Dermis blood vessel endothelial cell (primary cell): ENCODE data around the gene RAB40A. TPM values are rescaled to one million over a fixed set of nuclear protein-coding genes. Genes with fewer than 3 reads are reported as not detected.
A peak's percentile ranks its signal among the peaks of the same experiment; 100 is the strongest.
"Not testable (repeated sequence)": the region's sequence is repeated elsewhere in the genome, so short reads cannot be mapped to it uniquely, and the experiment has no call there.

Experiments used
- DNase-seq: peaks from one replicate; pipeline ENCODE4 v3.0.0; 2010
- total RNA-seq: library from RNA; depleted of rRNA; stranded (reverse); fragments of >200 nt; gene quantifications from 2 replicates; pipeline ENCODE4 v1.2.3, GENCODE V29; 2014

Gene RAB40A
- total RNA-seq, 1 donor from 2014 or later = not detected

DNA sequence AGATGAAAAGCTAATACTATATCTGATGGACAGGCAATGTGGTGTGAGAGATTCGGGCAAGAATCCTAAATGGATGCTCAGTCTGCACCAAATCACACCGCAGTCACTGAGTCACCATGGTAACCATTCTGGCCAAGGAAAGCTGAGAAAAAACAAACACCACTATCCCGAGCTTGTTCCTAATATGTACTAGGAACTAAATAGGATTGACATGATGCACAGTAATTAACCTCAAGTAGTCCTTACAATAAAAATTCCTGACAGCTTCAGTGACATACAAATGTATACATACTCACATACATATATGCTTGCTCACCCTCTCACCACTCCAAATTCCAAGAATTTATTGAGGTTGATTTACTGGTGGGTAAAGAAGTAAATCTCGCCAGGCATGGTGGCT is 1.1 kb upstream of the RAB40A start:
- DNase-seq = no peak

DNA sequence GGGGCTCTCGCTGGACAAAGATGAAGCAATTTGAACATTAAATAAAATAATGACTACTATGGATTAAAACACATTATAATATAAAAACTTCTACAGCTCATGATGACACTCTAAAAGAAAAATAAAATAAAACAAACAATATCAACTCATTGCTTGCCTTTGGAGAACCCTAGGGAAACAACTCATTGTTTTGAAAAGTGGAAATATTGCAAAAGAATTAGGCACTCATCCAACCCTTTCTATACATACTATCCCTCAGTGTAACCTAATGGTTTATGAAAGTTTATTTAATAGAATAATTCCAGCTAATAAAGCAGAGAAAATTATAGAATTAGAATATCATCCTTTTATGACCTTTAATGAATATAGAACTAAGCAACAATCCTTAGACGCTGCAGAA is 718 bp downstream of the RAB40A start:
- no peak for DNase-seq

GRCh38 chrX:103517246-103517645 is 2.0 kb downstream of the RAB40A start:
- DNase-seq = no peak

DNA sequence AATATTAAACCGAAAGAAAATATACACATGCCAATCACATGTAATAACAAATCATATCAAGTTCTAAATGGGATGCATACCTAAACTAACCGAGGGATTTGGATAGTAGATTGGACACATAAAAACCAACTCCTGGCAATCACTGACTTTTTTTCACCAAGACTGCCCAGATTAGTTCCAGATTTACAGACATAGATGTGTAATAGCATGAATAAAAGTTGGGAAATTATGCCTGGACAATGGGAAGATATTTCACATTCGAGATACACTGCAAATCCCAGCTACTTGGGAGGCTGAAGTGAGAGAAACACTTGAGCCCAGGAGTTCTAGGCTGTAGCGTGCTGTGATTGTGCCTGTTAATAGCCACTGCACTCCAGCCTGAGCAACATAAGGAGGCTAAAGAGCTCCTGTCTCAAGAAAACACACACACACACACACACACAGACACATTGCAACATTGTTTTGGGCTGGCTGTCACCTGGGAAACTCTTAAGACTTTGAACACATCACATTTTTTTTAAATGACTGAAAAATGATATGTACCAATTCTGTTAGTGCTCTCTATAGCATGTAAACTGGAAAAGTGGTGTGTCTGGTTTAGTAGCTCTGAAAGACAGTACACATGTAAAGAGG is 5.7 kb downstream of the RAB40A start:
- DNase-seq = no peak

DNA sequence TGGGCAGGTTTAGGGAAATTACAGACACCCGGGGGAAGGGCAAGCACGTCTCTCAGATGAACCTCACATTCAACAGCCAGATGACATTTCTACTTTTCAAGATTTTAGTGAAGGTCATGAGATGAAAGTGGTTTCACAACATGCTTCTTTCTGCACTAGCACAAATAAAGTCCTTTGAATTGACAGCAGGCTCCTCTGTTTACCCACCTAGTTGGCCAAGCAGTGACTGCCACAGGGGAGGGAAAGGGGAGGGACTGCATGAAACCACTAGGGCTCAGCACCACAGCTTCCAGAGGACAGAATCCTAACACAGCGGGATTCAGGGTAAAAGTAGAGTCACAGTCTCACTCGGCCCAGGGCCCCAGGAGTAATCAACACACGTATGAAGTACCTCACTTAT is 6.2 kb downstream of the RAB40A start:
- DNase-seq = no peak

GRCh38 chrX:103510031-103510430 is 9.3 kb downstream of the RAB40A start:
- no peak for DNase-seq

DNA sequence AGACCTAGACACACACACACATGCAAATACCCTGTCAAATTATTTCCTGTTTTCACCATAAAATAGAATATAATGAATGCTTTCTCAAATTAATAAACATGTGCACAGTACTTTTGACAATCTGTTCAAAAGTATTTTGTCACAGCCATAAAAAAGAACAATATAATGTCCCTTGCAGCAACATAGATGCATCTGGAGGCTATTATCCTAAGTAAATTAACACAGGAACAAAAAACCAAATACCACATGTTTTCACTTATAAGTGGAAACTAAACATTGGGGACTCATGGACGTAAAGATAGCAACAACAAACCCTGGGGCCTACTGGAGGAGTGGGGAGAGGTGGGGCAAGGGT is 15.5 kb downstream of the RAB40A start:
- no peak for DNase-seq

DNA sequence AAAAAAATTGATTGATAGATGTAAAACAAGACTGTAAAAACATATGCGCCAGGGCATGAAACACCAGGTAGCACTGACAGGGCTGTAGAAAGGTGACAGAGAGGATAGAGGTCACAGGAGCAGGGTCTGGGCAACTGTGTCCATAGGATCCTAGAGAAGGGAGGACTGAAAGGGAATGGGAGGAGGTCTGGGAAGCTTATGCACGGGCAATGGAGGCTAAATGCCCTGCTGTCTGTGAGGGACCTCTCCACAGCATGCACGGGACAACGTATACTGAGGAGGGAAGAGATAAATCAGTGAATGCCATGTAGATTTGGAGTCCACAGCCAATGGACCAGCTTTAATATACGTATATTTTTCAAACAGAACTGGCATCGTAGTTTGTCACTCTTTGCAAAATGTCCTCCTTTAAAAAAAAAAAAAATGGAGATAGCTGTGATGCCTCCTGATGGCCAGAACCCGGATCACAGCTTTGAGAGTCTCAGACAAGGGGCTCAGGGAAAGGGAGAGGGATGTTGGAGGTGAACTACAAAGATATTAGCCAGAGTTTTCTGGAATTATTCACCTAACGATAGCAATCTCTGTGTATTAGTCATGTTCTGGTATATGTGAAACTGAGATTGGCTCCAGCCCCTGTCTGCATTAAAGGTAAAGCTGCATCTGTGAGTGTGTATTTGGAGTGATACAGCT is 16.0 kb downstream of the RAB40A start:
- no peak for DNase-seq

DNA sequence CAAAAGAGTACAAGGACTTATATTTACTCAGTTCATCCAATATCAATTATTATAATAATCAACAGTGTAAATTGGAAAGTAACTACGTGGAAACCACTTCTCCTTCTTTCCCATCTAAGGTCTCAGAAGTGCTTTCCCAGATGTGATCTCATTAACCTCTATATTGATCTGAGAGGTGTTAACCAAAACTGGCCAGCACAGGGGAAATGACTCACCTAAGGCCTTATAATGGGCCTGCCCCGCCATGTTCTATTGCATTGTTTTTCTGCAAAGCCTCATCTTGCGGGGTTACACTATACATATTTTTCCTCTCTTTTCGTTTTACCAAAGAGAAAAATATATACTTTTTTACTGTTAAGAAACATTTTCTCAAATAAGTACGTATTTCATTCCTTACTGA is 20.5 kb downstream of the RAB40A start:
- DNase-seq = peak; percentile 7

DNA sequence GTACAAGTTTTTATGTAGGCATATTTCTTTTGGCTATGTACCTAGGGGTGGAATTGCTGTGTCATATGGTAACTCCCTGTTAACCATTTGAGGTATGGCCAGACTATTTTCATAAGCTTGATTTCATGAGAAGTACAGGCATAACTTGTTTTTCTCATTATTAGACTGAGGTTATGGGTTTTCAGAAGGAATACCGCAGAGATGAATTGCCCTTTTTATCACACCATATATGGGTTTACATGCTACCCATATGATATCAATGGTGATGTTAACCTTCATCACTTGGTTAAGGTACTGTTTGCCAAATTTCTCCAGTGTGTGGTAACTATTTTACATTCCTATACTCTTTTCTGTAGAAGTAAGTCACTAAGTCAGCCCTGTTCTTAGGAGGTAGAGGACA is 23.5 kb downstream of the RAB40A start:
- no peak for DNase-seq

GRCh38 chrX:103493578-103493977 is 25.7 kb downstream of the RAB40A start:
- not testable (repeated sequence) for DNase-seq

GRCh38 chrX:103489733-103490132 is 29.6 kb downstream of the RAB40A start:
- peak; percentile 54 for DNase-seq

GRCh38 chrX:103488794-103489193 is 30.5 kb downstream of the RAB40A start:
- no peak for DNase-seq

DNA sequence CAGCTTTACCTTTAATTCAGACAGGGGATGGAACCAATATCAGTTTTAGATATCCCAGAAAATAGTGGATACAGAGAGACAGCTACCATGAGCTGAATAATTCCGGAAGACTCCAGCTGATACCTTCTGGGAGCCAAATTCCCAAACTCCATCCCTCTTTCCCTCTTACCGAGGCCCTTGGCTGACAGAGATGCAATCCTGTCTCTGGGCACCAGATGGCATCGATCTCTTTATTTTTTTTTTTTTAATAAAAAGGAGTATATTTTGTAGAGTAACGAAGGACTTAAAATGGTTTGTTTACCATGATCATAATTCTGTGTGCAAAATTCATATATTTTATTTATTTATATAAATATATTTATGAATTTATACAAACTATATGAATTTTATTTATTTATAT is 31.0 kb downstream of the RAB40A start:
- peak; percentile 24 for DNase-seq

DNA sequence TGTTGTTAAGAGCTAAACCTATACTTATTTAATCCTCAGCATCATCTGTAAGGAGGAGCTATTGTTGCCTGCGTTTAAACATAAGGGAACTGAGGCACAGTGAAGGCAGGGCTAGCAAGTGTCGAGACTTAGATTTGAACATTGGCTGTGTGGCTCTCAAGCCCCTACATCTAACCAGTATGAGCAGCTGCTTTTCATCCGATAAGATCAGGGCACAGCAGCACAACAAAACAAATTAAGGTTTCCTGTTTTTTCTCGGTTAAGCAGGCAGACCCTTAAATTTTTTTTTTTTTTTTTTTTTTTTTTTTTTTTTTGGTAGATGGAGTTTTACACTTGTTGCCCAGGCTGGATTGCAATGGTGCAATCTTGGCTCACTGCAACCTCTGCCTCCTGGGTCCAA is 35.6 kb downstream of the RAB40A start:
- DNase-seq = no peak

DNA sequence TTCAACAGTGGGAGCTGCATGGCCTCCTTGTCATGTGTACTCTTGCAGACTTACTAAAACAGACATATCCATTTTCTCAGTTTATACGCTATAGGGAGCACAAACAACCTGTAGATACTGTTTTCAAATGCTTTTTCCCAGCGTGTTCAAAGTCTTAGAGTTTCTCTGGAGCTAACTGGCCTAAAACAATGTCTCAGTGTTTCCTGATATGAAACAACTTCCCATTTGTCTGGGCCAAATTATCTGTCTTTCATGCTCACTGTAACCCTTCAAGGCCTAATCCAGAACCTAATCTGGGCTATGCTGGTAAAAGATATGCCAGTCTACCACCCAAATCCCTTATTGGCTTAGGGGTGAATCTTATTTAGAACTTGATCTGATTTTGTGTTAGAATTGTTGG is 38.8 kb downstream of the RAB40A start:
- DNase-seq = no peak

- no peak for DNase-seq
Observed at GRCh38 chrX:103477496-103477895, 41.8 kb downstream of the RAB40A start.

DNA sequence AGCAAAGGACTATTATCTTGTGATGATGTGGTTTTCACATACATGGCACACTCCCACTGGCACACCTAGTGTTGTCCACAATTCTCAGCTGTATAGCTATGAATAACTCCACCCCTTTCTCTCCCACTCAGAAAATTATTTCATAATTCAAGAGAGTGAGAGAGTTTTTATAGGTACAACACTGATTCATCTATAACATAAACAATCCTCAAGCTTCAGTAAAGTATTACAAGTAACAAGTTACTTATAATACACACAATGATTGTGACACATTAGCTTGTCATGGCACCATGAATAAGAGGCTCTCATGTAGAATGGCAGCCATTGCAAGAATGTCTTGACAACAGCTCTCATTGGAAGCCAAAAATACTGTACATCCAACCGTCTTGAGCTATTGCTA is 43.9 kb downstream of the RAB40A start:
- DNase-seq = no peak

DNA sequence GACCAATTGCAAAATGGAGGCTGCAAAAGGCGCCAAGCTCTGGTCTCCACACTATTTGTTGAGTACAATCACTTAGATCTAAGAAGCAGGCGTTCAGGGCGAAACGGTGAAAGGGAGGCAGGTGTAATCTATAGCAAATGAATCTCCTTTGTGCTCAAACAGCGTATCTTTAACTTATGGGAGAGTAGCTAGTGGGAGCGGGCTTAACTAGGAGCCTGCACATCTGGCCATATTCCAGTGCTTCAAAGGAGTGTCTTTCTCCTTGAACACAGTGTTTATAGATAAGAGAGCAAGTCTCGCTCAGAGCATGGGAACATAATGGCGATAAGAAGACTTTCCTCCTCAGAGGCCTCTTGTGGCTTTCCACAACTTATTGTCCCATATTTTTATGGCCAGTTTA is 49.3 kb downstream of the RAB40A start:
- not testable (repeated sequence) for DNase-seq

DNA sequence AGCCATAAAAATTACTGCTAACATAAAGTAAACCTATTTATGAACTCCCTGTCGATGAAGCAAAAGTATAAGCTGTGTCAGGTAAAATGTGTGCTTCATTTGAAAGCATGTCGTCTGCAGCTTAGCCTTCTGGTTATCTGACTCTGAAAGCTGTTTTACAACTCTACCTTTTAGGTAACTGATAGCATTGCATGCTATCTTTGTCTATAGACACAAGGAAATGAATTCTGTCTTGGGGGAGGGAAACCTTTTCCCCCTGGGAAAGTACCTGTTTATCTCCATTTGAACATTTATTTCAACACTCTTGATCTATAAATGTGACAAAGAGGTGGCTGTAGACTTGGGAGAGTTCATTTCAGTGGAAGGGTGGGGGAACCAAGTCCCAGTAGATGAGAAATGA is 51.4 kb downstream of the RAB40A start:
- no peak for DNase-seq

- DNase-seq = no peak
Observed at GRCh38 chrX:103467156-103467555, 52.1 kb downstream of the RAB40A start.

- DNase-seq = peak; percentile 84
Observed at GRCh38 chrX:103464774-103465117, 54.5 kb downstream of the RAB40A start.

DNA sequence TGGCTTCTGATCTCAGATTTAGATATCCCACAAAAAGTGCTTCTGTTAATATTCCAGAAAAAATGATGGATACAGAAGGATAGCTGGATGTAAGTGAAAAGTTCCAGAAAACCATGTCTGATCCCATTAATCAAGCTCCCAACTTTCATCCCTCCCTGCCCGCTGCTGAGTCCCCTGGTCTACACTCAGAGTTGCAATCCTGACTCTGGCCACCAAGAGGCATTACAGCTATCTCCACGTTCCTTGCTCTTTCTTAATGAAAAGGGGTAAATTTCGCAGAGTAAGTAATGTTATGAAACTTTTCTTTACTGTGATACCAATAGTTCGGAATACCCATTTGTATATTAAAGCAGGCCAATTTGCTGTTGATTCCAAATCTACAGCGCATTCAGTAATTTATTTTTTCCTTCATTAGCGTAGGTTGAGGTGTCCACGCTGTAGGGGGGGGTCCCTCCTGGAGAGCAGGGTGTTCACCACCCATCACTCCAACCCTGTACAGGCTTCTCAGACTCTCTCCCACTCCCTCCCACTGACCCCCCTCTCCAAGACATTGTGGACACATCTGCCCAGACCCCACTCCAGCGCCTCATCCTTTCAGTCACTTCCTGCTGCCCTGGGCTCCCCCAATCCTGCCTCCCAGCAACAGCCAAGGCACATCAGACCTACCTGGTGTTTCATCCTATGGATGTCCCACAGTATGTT is 55.1 kb downstream of the RAB40A start:
- peak; percentile 71 for DNase-seq

GRCh38 chrX:103461156-103461555 is 58.1 kb downstream of the RAB40A start:
- no peak for DNase-seq
